Keratinocyte (primary cell): ENCODE measurements around the gene MED27. TPM values are rescaled to one million over a fixed set of nuclear protein-coding genes. Genes with fewer than 3 reads are reported as not detected.

Experiments used
- DNase-seq: peaks from one replicate; pipeline ENCODE4 v3.0.0-alpha.2; 2011; ENCODE audit warnings: low read depth, missing footprints, low spot score
- FAIRE-seq: peaks from 2 replicates; lab custom pipeline; 2011; peaks lifted over from hg19 to GRCh38; lab: Jason Lieb, UNC
- H2AFZ ChIP-seq: 2 replicates; pipeline ENCODE4 v1.6.0; 2012; ENCODE audit warnings: low read length, control low read depth, inconsistent platforms; ENCODE audit not compliant: control insufficient read depth
- H3K27ac ChIP-seq: 2 replicates; pipeline ENCODE4 v1.5.1; 2011; ENCODE audit warnings: low read length; ENCODE audit not compliant: control insufficient read depth, insufficient read depth
- H3K27me3 ChIP-seq: 3 replicates; pipeline ENCODE4 v1.6.0; 2011; ENCODE audit warnings: low read length; ENCODE audit not compliant: control insufficient read depth, insufficient read depth; ENCODE audit errors: extremely low read depth
- H3K36me3 ChIP-seq, 2 experiments: 2 replicates in 1 of 2; 3 replicates in 1 of 2; pipeline ENCODE4 v1.5.1; 2011; ENCODE audit warnings: low read length in 2 of 2, mild to moderate bottlenecking in 1 of 2; ENCODE audit not compliant: control insufficient read depth in 2 of 2, insufficient read depth in 2 of 2; ENCODE audit errors: extremely low read depth in 1 of 2
- H3K4me1 ChIP-seq: 3 replicates; pipeline ENCODE4 v1.5.1; 2011; ENCODE audit warnings: low read length; ENCODE audit not compliant: control insufficient read depth, insufficient read depth; ENCODE audit errors: extremely low read depth
- H3K4me2 ChIP-seq: 3 replicates; pipeline ENCODE4 v1.6.0; 2011; ENCODE audit warnings: low read depth, low read length; ENCODE audit not compliant: control insufficient read depth, insufficient read depth; ENCODE audit errors: extremely low read depth
- H3K4me3 ChIP-seq, 3 experiments: fragments of 200-600 bp in 1 of 3; sonication (generic) in 1 of 3; 2 replicates in 2 of 3; 3 replicates in 1 of 3; pipeline ENCODE4 v1.5.1; 2011 to 2016; ENCODE audit warnings: low read length in 3 of 3, mild to moderate bottlenecking in 3 of 3, control low read depth in 2 of 3, inconsistent platforms in 1 of 3, low read depth in 1 of 3, mixed read lengths in 1 of 3, mixed run types in 1 of 3, moderate library complexity in 1 of 3; ENCODE audit not compliant: control insufficient read depth in 2 of 3, insufficient read depth in 2 of 3; ENCODE audit errors: extremely low read depth in 1 of 3
- H3K79me2 ChIP-seq: 2 replicates; pipeline ENCODE4 v1.6.0; 2012; ENCODE audit warnings: low read length; ENCODE audit not compliant: control insufficient read depth, insufficient read depth
- H3K9ac ChIP-seq: 3 replicates; pipeline ENCODE4 v1.6.0; 2011; ENCODE audit warnings: low read length; ENCODE audit not compliant: control insufficient read depth, insufficient read depth; ENCODE audit errors: extremely low read depth
- H3K9me1 ChIP-seq: 3 replicates; pipeline ENCODE4 v1.6.0; 2011; ENCODE audit warnings: low read length; ENCODE audit not compliant: control insufficient read depth, insufficient read depth; ENCODE audit errors: extremely low read depth
- H3K9me3 ChIP-seq: 2 replicates; pipeline ENCODE4 v1.5.1; 2012; ENCODE audit warnings: low read depth, low read length; ENCODE audit not compliant: control insufficient read depth
- H4K20me1 ChIP-seq: 3 replicates; pipeline ENCODE4 v1.6.0; 2011; ENCODE audit warnings: low read length; ENCODE audit not compliant: control insufficient read depth, insufficient read depth; ENCODE audit errors: extremely low read depth
- CTCF ChIP-seq, 3 experiments: IDR thresholded peaks in 1 of 3; conservative IDR thresholded peaks in 1 of 3; optimal IDR thresholded peaks in 1 of 3; 2 replicates in 2 of 3; 3 replicates in 1 of 3; pipeline versions ENCODE3 to v1.5.1; 2011; ENCODE audit warnings: low read length in 3 of 3, mild to moderate bottlenecking in 3 of 3, moderate library complexity in 2 of 3, control low read depth in 1 of 3, inconsistent platforms in 1 of 3; ENCODE audit not compliant: insufficient read depth in 2 of 3; ENCODE audit errors: extremely low read depth in 1 of 3
- EZH2 ChIP-seq: IDR thresholded peaks from one replicate; pipeline ENCODE4 v1.6.1; 2012; ENCODE audit warnings: inconsistent platforms, mild to moderate bottlenecking, low read length, moderate library complexity
- dilution Hi-C: fragments of 300-500 bp; cut with MboI; formaldehyde crosslinking; loops from one replicate; pipeline ENCODE4 v1.7.0; 2020; ENCODE audit warnings: low sequenced_read_pairs; ENCODE audit not compliant: extremely low pct_ligation_motif_present
- polyA plus RNA-seq, 5 experiments: library from polyadenylated mRNA; depleted of rRNA in 3 of 5; stranded (reverse) in 3 of 5; stranded (forward) in 1 of 5; unstranded in 1 of 5; fragments of >200 nt; gene quantifications; 1 replicate in 1 of 5; 2 replicates in 3 of 5; 3 replicates in 1 of 5; pipeline versions ENCODE4 v1.2.1 to v1.2.3, GENCODE V29; 2011 to 2012; ENCODE audit warnings: missing spikeins in 2 of 5, low read depth in 1 of 5, low replicate concordance in 1 of 5

Gene MED27
- polyA plus RNA-seq, 1 donor (not counting 4 experiments of a cell fraction or from before 2014, with no cell fraction given), result 39.0 TPM

GRCh38 chr9:132116583-132116982 lies 36.9 kb upstream of the MED27 start:
- no peak overlapping the region for H3K9ac ChIP-seq
- H3K79me2 ChIP-seq, result no peaks in the 10 kb centered on the region
- no peak overlapping the region for H3K4me3 ChIP-seq
- H3K27ac ChIP-seq, result no peak overlapping the region
- no peaks in the 10 kb centered on the region for H4K20me1 ChIP-seq
- H2AFZ ChIP-seq, result no peak overlapping the region
- no peaks in the 10 kb centered on the region for H3K36me3 ChIP-seq
- H3K4me1 ChIP-seq, result no peaks in the 10 kb centered on the region
- H3K9me3 ChIP-seq, result no peaks in the 10 kb centered on the region
- H3K9me1 ChIP-seq, result no peaks in the 10 kb centered on the region
- DNase-seq (no peak), FAIRE-seq (no peak)
- dilution Hi-C loops, result no loop called here
- H3K27me3 ChIP-seq, result peaks cover 35% of the 10 kb centered on the region
- no peak overlapping the region for H3K4me2 ChIP-seq
- TF ChIP-seq CTCF (optimal IDR thresholded peaks at IDR 0.05 in 1 of 3, IDR thresholded peaks at IDR 0.05 in 1 of 3, conservative IDR thresholded peaks at IDR 0.05 in 1 of 3; ENCODE audit: extremely low read depth in 1 of 3, insufficient read depth in 2 of 3, low read length in 3 of 3) (no peak), EZH2 (no peak)

- FAIRE-seq, result no peak
- no peak overlapping the region for H3K9ac ChIP-seq
- H4K20me1 ChIP-seq, result no peaks in the 10 kb centered on the region
- no peak overlapping the region for H3K27ac ChIP-seq
- H3K4me2 ChIP-seq, result no peak overlapping the region
- TF ChIP-seq EZH2 (no peak), CTCF (optimal IDR thresholded peaks at IDR 0.05 in 1 of 3, IDR thresholded peaks at IDR 0.05 in 1 of 3, conservative IDR thresholded peaks at IDR 0.05 in 1 of 3; ENCODE audit: extremely low read depth in 1 of 3, insufficient read depth in 2 of 3, low read length in 3 of 3) (no peak)
- H2AFZ ChIP-seq, result no peak overlapping the region
- H3K4me1 ChIP-seq, result no peaks in the 10 kb centered on the region
- no peaks in the 10 kb centered on the region for H3K9me3 ChIP-seq
- H3K9me1 ChIP-seq, result no peaks in the 10 kb centered on the region
- peak; percentile 9 for DNase-seq
- no peaks in the 10 kb centered on the region for H3K79me2 ChIP-seq
- no peaks in the 10 kb centered on the region for H3K36me3 ChIP-seq
- no peak overlapping the region for H3K4me3 ChIP-seq
- peaks cover 17% of the 10 kb centered on the region for H3K27me3 ChIP-seq
- dilution Hi-C loops, result no loop called here
Measured at GRCh38 chr9:132114102-132114707, 34.5 kb upstream of the MED27 start.
